ENCODE data around the gene OR10G3.
A peak's percentile ranks its signal among the peaks of the same experiment; 100 is the strongest.

The OR10G3 gene

DNA sequence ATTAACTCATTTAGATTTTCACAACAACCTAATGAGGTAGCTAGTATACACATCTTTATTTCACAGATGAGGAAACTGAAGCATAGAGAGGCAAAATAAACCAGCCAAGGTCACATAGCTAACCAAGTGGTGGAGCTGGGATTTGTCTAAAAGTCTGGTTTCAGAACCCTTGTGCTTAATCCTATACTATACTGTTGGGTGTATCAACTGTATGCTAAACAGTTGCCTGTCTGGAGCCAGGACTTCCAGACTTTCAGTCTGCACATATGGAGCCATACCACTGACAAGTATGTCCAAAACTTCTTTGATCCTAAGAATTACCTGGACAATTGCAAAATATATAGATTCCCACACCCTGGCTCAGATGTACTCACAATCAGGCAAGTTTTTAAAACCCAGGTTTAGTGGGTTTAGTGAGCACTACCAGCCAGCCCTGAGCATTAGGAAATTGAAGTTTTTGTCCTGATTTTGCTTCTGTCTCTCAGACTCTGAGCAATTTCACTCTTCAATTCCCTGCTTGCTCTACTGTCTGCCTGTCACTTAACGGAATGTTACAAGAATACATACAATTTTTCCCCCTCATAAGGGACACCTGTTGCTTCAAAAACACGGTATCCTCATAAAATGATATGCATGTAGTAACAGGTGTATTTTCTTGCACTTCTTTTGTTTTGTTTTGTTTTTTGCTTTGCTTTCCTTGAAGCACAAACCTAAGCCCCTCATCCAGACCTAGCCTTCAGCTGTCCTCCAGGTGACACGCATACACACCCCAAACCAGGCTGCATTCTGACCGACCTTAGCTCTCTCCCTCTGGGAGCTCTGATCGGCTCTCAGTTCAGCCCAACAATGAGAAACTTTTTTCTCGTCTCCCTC, 44.1 kb downstream of the OR10G3 start:
- no peak for DNase-seq

DNA sequence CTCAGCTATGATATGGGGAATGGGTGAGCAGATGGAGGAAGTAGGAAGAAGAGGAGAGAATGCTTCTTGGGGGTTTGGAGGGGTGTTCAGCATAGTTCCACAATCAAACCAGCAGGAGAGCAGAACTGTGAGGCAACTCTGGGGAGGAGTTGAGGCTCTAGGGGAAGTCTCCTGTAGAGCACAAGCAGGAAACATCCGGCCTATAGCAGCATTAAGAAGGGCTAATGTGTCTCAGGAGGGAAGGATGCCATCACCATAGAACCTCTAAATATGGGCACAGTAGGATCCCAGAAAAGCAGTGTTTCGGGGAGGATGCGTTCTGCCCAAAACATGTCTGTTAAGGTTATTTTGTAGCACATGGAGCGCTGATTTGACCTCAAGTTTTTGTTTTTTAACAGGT, 45.3 kb downstream of the OR10G3 start:
- DNase-seq = no peak

DNA sequence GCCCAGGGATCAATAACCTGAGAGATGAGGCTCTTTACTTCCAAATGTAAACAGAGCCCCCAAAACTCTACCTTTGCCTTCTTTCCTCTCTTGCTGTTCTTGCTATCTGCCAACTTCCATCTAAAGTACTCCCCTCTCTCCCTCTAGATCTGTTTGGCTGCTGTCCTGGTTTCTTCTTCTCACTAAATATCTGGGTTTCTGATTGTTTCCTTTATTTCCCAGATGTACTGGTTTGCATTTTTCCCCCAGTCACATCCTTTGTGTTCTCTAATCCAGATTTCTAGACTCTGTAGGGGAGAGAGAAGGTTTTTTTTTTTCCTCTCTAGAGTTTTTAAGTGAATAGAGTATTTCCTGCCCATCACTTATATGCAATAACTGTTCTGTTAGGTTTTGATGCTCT, 46.6 kb downstream of the OR10G3 start:
- no peak for DNase-seq

DNA sequence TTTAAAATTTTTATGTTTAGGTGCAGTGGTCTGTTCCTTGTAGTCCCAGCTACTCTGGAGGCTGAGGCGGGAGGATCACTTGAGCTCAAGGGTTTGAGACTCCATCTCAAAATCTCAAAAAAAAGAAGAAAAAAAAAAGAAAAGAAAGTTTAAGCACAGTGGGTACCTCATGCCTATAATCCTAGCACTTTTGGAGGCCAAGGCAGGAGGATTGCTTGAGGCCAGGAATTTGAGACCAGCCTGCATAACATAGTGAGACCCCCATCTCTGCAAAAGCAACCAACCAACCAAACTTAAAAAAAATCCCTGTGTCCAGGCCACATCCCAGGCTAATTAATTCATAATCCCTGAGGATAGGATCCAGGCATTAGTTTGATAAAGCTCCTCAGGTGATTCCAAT, 50.4 kb downstream of the OR10G3 start:
- DNase-seq = no peak

DNA sequence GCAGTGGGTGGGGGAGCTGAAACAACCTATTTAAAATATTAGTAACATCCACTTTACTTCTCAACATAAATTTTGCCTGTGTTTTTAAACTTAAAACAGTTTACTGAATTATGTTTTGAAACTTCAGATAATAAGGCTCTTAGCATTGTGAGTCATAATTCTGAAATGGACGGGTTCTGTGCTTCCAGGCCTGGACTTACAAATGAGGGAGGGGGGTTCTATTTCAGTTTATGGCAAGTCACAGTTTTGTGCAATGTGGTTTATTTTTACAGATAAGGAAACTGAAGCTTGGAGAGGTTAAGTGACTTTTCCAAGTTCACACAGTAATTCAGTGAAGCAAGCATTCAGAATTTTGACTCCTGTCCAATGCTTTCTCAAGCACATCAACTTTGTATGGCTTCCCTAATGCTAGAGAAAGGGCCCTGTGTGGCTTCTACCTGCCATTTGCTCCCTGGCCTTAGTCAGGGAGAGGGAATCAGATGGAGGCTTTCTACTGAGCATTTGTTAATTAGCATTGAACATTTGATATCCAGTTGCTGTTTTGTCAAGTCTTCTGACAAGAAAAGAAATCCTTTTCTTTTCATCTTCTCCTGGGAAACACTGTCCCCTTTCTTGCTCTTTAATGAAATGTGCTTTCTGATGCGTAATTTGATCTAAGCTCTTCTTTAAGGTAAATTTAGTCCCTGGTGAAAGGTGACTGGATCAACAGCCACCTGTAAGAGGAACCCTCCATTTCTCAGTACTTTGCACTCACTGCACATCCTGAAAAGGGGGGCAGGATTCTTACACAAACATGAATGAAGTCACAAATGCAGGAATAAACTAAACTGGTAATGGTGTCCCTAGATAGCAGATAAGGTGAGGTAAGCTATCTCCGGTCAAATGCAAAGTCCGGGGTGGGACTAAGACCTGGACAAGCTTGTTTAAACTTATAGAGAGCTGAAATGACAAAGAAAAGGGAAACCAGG, 51.2 kb downstream of the OR10G3 start:
- no peak for DNase-seq

DNA sequence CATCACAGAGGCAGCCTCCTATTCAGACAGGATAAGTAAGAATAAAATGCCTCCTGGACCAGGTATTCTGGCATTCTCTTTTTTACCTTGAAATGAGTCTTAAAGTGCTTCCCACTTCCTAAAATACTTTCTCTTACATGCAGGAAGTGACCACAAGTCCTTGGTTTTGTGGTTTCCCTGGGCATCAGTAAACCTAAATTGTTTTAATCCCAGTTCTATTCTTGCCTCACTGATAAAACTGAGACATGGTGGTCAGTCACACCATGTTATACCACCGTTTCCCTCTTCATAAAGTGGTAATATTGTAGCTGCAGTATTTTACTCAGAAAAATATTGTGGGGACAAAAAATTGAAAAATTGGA, 52.6 kb downstream of the OR10G3 start:
- no peak for DNase-seq

DNA sequence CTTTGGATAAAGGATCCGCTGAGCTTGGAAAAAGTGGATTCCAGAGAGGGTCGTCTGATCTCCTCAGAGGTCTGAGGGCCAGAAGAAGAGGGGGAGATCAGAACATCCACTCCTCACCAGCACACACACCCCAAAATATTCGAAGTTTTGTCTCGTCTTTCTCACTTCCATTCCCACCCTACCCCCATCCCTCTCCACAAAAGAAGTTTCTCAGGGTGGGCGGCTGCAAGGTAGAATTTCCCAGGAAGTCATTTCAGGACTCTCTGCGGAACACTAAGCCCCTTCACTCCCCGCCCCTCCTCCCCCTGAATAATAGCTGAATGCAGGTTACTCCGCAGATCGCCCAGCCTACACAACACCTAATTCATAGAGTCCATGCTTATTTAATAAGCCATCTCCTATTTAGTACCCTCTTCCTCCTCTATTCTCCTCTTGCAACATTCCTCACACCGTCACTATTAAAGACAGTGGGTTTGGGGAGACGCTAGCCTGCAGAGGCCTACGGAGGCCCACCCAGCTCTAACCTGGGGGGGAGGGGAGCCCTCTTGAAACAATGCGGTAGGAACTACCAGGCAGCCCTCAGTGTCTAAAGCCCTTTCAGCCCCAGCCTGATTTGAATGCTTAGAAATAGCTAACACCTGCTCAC, 53.1 kb downstream of the OR10G3 start:
- DNase-seq = no peak

DNA sequence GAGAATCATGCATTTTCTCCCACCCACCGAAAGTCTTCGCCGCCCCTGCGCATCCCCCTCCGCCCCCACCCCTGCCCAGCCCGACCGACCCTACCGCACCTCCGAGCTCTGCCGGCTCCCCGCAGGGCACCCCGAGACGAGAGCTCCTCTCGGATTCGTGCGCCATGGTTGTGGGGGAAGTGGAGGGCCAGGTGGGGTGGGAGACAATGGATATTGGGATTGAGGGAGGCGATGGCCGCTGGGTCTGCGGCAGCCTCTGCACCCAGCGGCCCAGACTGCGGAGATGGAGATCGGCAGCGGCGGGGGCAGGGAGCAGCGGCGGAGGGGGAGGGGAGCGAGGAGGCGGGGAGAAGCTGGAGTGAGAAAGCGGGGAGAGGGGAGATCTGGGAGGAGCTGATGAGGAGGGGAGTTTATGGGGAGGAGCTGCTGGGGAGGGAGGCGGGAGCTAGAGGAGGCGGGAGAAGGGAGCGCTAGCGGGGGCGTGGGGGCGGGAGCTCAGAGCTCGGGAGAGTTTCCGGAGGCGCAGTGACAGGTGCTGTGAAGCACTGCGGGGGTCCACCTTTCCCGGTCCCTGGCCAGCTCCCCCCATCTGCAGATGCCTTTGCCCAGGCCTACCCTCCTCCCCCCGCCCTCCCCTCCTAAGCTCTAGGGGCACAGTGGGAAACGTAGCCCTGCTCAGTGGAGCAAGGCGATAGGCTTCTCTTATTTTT, 53.8 kb downstream of the OR10G3 start, which contains the start of gene SALL2:
TSS of gene SALL2 (minus strand) at position 385 of the 710 bp plus-strand sequence. CDS start at position 166, 219 bp downstream.
- peak; percentile 77 for DNase-seq

DNA sequence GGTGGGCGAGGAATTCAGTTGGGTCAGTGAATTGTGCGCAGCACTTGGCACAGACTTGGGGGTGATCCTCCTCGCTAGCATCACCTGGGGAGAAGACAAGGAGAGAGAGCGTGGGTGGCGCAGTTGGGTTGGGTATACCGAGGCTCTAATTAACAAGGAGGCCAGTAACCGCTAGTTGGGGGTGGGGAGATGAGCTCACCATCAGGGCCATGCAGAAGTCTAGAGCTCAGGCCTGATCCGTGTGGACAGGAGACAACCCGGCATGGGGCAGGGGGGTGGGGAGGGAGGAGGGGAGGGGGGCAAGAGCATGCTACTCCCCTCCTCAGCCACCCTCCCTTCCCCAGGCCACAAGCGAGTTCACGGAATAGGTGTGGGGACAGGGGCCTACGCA, 54.3 kb downstream of the OR10G3 start:
- DNase-seq = peak; percentile 22

DNA sequence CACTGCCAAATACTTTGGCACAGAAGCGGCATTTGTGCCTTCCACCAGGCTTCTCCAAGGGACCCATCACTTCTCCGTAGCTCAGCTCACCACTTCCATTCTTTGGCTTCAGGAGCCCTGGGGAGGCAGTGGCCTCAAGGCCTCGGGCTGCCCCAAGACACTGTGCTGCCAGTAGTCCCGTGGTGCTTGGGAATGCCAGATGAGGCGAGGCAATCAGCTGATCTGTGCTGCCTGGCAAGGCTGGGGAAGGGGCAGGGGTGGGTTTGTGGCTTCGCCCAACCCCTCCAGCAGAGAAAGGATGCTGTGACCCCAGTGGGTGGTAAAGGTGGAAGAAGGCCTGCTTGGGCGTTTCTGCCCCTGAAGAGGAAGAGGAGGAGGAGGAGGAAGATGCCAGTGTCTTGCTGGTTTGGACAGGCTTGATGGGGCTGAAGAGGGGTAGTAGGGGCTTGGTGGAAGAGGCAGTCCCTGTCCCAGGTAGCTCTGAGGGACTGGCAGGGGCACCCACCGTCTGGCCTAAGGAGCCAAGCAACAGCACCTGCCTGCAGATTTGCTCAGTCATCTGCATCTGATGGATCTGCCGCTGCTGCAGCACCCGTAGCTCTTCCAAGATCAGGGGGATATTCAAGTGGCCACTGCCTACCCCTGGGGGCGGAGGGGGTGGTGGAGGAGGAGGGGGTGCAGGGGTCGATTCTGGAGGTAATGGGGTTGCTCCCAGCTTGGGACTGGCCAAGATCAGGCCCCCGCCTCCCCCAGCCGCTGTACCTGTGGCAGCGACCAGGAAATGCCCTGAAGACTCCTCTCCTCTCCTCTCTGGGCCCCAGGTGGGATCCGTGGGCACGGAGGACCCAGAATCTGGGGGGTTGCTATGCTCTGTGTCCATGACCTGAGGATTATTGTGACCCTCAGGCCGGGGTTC, 55.0 kb downstream of the OR10G3 start:
- DNase-seq = no peak

DNA sequence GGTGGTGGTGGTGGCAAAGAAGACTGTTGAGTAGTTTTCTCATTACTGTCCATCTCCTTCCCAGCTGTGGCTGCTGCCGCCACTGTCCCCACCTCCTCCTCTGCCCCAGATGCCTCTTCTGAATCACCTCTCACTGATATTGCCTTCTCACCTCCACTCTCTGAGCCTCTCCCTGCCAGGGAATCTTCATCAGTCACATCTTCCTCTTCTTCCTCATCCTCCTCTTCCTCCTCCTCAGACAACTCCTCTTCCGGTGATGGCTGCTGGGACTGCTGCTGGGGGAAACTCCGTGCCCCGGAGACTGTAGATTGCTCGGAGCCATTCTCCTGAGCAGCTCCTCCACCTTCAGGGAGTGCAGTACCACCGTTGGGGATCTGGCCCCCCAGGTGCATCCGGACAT, 56.7 kb downstream of the OR10G3 start:
- no peak for DNase-seq

DNA sequence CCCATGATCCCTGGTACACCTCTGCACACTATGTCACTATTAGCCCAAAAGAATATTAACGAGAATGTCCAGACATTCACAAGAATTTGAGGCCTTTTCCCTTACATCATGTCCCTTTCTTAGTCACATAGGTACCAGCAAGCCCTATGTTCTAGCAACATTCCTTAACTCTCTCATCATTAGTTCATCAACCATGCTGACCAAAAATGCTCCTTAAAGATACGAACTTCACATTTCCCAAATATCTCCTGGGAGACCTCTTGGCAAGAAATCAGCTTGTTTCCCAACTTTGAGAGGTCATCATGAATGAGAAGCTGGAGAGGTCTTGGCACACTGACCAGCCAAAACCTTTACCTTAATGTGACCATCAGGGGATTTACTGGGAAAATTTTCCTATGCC, 58.4 kb downstream of the OR10G3 start:
- peak; percentile 54 for DNase-seq

DNA sequence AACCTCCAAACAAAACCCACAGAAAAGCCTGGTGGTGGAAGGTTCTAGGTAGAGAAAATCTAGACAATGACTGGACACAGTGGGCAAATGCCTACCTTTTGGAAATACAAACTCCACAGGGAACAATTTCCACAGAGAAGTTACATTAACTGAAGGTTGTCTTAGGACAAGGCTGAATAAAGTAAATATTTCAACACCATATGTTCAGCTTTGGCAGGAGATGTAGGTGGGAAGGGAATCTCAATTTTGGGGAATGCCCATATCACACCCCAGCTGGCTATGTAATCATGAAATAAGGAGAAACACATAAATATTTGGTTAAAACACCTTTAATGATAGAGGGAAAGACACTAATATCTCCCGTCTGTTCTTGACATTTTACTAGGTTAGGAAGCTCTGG, 59.1 kb downstream of the OR10G3 start:
- DNase-seq = no peak

DNA sequence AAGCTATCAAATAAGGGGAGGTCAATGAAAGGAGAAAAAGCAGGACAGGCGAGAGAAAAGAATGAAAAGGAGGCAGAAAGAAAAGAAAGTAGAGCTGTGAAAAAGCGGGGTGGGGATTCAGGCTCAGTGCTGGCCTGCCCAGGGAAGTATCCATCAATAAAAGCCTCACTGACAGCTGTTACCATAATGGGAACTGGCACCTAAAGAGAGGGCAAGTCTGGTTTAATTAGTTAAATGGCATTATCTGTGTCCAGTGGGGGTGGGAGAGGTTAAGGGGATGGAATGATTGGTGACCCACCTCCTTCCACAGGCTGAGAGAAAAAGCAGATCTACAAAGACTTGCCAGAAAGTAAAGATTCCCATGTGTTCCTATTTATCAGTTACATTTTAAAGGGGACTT, 61.2 kb downstream of the OR10G3 start:
- DNase-seq = no peak

All from fibroblast of skin of abdomen (primary cell).